Loucy (cell line): Measurements from ENCODE around the gene PAX5.

ENCODE experiments used
- H2AFZ ChIP-seq: fragments of 200-600 bp; sonication (generic); 2 replicates; pipeline ENCODE4 v1.6.0; 2016; ENCODE audit warnings: antibody characterized with exemption, mild to moderate bottlenecking, low read length, moderate library complexity
- H3F3A ChIP-seq: fragments of 200-600 bp; 2 replicates; pipeline ENCODE4 v1.6.0; 2016; ENCODE audit warnings: antibody characterized with exemption, low read depth, mild to moderate bottlenecking
- H3K27me3 ChIP-seq: fragments of 200-600 bp; sonication (generic); 2 replicates; pipeline ENCODE4 v1.6.1; 2014; ENCODE audit warnings: low read length, mild to moderate bottlenecking; ENCODE audit not compliant: insufficient read depth, poor library complexity, severe bottlenecking
- H3K36me3 ChIP-seq: fragments of 200-600 bp; sonication (generic); 2 replicates; pipeline ENCODE4 v1.6.1; 2016; ENCODE audit warnings: low read length; ENCODE audit not compliant: insufficient read depth
- H3K4me1 ChIP-seq: fragments of 200-600 bp; sonication (generic); 2 replicates; pipeline ENCODE4 v1.5.1; 2014; ENCODE audit warnings: low read length, mild to moderate bottlenecking; ENCODE audit not compliant: insufficient read depth, poor library complexity, severe bottlenecking
- H3K4me2 ChIP-seq: fragments of 200-600 bp; sonication (generic); 2 replicates; pipeline ENCODE4 v1.6.0; 2014; ENCODE audit warnings: antibody characterized with exemption, low read length, low read depth, mild to moderate bottlenecking; ENCODE audit not compliant: poor library complexity, severe bottlenecking
- H3K4me3 ChIP-seq: fragments of 200-600 bp; sonication (generic); 2 replicates; pipeline ENCODE4 v1.5.1; 2014; ENCODE audit warnings: low read length, mild to moderate bottlenecking, mixed read lengths; ENCODE audit not compliant: poor library complexity, severe bottlenecking
- H3K79me2 ChIP-seq: fragments of 200-600 bp; sonication (generic); 2 replicates; pipeline ENCODE4 v1.6.1; 2014; ENCODE audit warnings: low read length; ENCODE audit not compliant: insufficient read depth
- H3K9ac ChIP-seq: fragments of 200-600 bp; sonication (generic); 2 replicates; pipeline ENCODE4 v1.6.0; 2014; ENCODE audit warnings: mild to moderate bottlenecking, low read depth, low read length, moderate library complexity; ENCODE audit not compliant: poor library complexity, severe bottlenecking
- H3K9me2 ChIP-seq: fragments of 200-600 bp; sonication (generic); replicated peaks from 2 replicates; pipeline ENCODE4 v1.6.1; 2016; ENCODE audit warnings: low read depth, low read length, mixed read lengths
- H3K9me3 ChIP-seq: fragments of 200-600 bp; sonication (generic); 2 replicates; pipeline ENCODE4 v1.6.1; 2014; ENCODE audit warnings: mild to moderate bottlenecking, antibody characterized with exemption, low read length, low read depth; ENCODE audit not compliant: insufficient read depth
- H4K20me1 ChIP-seq: fragments of 200-600 bp; sonication (generic); 2 replicates; pipeline ENCODE4 v1.6.0; 2014; ENCODE audit warnings: antibody characterized with exemption, low read length, mild to moderate bottlenecking; ENCODE audit not compliant: insufficient read depth, poor library complexity, severe bottlenecking
- EZH2phosphoT487 ChIP-seq: fragments of 200-600 bp; IDR thresholded peaks from 2 replicates; pipeline ENCODE4 v1.6.1; 2018; ENCODE audit warnings: antibody characterized with exemption, mild to moderate bottlenecking, moderate library complexity, borderline replicate concordance
- TF ChIP-seq, protein P1 (sequence below): fragments of 200-600 bp; sonication (generic); conservative IDR thresholded peaks from 2 replicates; pipeline ENCODE4 v1.5.1; 2014; ENCODE audit warnings: mild to moderate bottlenecking, antibody characterized with exemption, low read length

PAX5 gene

DNA sequence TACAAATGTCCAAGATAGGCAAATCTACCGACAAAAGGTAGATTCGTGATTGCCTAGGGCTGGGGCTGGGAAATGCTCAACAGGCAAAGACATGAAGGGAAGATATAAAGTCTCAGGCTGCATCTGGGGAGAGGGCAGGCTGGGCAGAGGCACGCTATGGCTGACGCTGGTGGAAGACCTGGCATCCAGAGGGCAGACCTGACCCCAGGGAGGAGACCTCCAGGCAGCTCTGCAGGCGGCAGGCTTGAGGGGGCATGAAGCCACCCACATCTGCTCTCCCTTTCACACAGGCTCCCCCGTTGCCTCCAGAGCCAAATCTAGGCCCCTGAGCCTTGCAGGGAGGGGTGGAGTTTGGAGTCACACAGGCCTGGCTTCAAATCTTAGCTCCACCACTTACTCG is 145.5 kb downstream of the PAX5 start:
- Histone ChIP-seq H3K79me2 (no peaks in the 10 kb centered on the region), H3K36me3 (no peaks in the 10 kb centered on the region)
- TF ChIP-seq, protein P1, sequence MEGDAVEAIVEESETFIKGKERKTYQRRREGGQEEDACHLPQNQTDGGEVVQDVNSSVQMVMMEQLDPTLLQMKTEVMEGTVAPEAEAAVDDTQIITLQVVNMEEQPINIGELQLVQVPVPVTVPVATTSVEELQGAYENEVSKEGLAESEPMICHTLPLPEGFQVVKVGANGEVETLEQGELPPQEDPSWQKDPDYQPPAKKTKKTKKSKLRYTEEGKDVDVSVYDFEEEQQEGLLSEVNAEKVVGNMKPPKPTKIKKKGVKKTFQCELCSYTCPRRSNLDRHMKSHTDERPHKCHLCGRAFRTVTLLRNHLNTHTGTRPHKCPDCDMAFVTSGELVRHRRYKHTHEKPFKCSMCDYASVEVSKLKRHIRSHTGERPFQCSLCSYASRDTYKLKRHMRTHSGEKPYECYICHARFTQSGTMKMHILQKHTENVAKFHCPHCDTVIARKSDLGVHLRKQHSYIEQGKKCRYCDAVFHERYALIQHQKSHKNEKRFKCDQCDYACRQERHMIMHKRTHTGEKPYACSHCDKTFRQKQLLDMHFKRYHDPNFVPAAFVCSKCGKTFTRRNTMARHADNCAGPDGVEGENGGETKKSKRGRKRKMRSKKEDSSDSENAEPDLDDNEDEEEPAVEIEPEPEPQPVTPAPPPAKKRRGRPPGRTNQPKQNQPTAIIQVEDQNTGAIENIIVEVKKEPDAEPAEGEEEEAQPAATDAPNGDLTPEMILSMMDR: no peak
- no peak for TF ChIP-seq EZH2phosphoT487

DNA sequence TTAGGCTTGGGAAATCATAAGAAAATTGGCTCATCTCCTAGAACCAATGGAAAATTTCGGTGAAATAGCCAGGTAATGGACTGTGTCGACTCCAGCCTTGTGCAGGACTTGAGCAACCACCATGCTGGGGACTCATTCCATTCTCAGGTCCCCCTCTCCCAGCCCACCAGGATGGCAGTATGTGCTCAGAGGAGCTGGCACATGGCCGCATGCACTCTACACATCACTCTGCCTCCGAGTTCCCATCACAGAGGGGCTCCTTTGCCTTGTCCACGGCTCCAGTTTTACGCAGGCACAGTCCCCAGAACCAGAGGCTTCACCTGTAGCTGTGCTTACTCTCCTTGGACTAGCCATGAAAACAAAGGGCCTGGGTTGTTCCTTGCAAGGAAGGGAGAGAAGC is 149.3 kb downstream of the PAX5 start:
- no peak overlapping the region for H3K4me3 ChIP-seq
- no peaks in the 10 kb centered on the region for H3K36me3 ChIP-seq
- TF ChIP-seq, protein P1: no peak
- TF ChIP-seq EZH2phosphoT487: no peak
- no peaks in the 10 kb centered on the region for H3F3A ChIP-seq
- H4K20me1 ChIP-seq: no peaks in the 10 kb centered on the region
- H3K4me1 ChIP-seq: no peaks in the 10 kb centered on the region
- no peak overlapping the region for H3K9ac ChIP-seq
- no peaks in the 10 kb centered on the region for H3K9me2 ChIP-seq
- H2AFZ ChIP-seq: no peak overlapping the region
- H3K9me3 ChIP-seq: no peaks in the 10 kb centered on the region
- no peak overlapping the region for H3K4me2 ChIP-seq
- H3K27me3 ChIP-seq: no peaks in the 10 kb centered on the region
- H3K79me2 ChIP-seq: no peaks in the 10 kb centered on the region

More for the DNA sequence above, 145.5 kb downstream of the PAX5 start:
- Histone ChIP-seq H3K4me1 (no peaks in the 10 kb centered on the region), H4K20me1 (no peaks in the 10 kb centered on the region), H3F3A (no peaks in the 10 kb centered on the region), H3K4me2 (no peak overlapping the region), H3K4me3 (no peak overlapping the region), H3K9ac (no peak overlapping the region), H2AFZ (no peak overlapping the region), H3K27me3 (no peaks in the 10 kb centered on the region), H3K9me2 (no peaks in the 10 kb centered on the region), H3K9me3 (no peaks in the 10 kb centered on the region)

DNA sequence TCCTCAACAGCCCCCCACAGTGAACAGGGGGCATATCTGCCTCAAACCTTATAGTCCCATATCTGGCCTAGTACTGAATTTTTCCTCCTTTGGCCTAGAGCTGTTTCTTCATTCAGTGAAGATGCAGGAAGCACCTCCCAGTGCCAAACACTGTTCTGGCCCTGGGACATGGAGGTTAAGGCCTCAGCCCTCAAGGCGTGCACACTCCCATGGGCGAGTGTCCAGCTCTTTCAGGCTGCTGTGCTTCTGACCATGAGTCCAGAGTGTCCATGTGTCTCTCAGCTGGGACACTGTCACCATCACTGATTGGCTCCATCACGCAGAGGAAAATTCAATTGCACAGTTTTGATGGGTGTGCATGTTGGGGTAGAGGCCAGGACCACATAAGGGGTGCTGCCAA is 151.5 kb downstream of the PAX5 start:
- H4K20me1 ChIP-seq: no peaks in the 10 kb centered on the region
- no peaks in the 10 kb centered on the region for H3K36me3 ChIP-seq
- H3K9ac ChIP-seq: no peak overlapping the region
- no peaks in the 10 kb centered on the region for H3K27me3 ChIP-seq
- no peak overlapping the region for H3K4me2 ChIP-seq
- H3K9me3 ChIP-seq: no peaks in the 10 kb centered on the region
- no peak overlapping the region for H3K4me3 ChIP-seq
- TF ChIP-seq, protein P1: no peak
- no peak for TF ChIP-seq EZH2phosphoT487
- no peaks in the 10 kb centered on the region for H3K79me2 ChIP-seq
- H3K4me1 ChIP-seq: no peaks in the 10 kb centered on the region
- no peak overlapping the region for H2AFZ ChIP-seq
- no peaks in the 10 kb centered on the region for H3K9me2 ChIP-seq
- no peaks in the 10 kb centered on the region for H3F3A ChIP-seq
